Mammary epithelial cell (primary cell): ENCODE measurements around the gene VAV2.

Experiments
- EZH2 ChIP-seq: IDR thresholded peaks from 2 replicates; pipeline ENCODE4 v1.6.1; 2012; ENCODE audit warnings: low read length, inconsistent platforms, borderline replicate concordance
- TF ChIP-seq, protein P1 (sequence below), 2 donors: IDR thresholded peaks in 1 of 2; conservative IDR thresholded peaks in 1 of 2; 2 replicates each; pipeline ENCODE4 v1.5.1; 2011 to 2012; ENCODE audit warnings: inconsistent platforms in 2 of 2, low read length in 2 of 2, mild to moderate bottlenecking in 2 of 2, control low read depth in 1 of 2, low read depth in 1 of 2; ENCODE audit not compliant: insufficient read depth in 1 of 2; ENCODE audit errors: extremely low read depth in 1 of 2

DNA sequence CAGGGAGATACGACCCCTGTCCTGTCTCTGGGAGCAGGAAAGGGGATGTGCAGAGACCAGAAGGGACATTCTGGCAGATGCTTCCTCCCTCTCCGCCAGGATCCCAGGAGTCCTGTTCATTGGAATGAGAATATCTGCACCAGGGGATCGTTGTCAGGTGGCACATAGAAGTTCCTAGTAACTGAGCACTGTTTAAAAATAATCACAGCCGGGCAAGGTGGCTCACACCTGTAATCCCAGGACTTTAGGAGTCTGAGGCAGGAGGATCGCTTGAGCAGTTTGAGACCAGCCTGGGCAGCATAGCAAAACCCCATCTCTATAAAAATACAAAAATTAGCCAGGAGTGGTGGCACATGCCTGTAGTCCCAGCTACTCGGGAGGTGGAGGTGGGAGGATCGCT is 266.2 kb downstream of the VAV2 start:
- TF ChIP-seq, protein P1, sequence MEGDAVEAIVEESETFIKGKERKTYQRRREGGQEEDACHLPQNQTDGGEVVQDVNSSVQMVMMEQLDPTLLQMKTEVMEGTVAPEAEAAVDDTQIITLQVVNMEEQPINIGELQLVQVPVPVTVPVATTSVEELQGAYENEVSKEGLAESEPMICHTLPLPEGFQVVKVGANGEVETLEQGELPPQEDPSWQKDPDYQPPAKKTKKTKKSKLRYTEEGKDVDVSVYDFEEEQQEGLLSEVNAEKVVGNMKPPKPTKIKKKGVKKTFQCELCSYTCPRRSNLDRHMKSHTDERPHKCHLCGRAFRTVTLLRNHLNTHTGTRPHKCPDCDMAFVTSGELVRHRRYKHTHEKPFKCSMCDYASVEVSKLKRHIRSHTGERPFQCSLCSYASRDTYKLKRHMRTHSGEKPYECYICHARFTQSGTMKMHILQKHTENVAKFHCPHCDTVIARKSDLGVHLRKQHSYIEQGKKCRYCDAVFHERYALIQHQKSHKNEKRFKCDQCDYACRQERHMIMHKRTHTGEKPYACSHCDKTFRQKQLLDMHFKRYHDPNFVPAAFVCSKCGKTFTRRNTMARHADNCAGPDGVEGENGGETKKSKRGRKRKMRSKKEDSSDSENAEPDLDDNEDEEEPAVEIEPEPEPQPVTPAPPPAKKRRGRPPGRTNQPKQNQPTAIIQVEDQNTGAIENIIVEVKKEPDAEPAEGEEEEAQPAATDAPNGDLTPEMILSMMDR (conservative IDR thresholded peaks at IDR 0.05 in 1 of 2, IDR thresholded peaks at IDR 0.05 in 1 of 2; ENCODE audit: extremely low read depth in 1 of 2, insufficient read depth in 1 of 2, low read depth in 1 of 2, low read length in 2 of 2), result no peak
- TF ChIP-seq EZH2, result no peak
